Gastroesophageal sphincter (tissue), 4 donors: ENCODE results near the gene BANK1. TPM values are rescaled to one million over a fixed set of nuclear protein-coding genes. Genes with fewer than 3 reads are reported as not detected.

Experiments used
- ATAC-seq: fragments of 150-250 bp; one replicate; pipeline ENCODE4 v1.9.1; 2016; ENCODE audit warnings: mild to moderate bottlenecking, moderate library complexity
- H3K27ac ChIP-seq, 4 donors: fragments of 200-600 bp; sonication (generic) in 3 of 4; 1 replicate in 3 of 4; 2 replicates in 1 of 4; pipeline ENCODE4 v1.5.1; 2016 to 2019
- H3K27me3 ChIP-seq: fragments of 200-600 bp; sonication (generic); one replicate; pipeline ENCODE4 v1.5.1; 2019
- H3K36me3 ChIP-seq, 2 donors: fragments of 200-600 bp; sonication (generic); one replicate each; pipeline ENCODE4 v1.5.1; 2019; ENCODE audit warnings: control low read depth in 1 of 2
- H3K4me1 ChIP-seq, 3 donors: fragments of 200-600 bp; sonication (generic); 1 replicate in 2 of 3; 2 replicates in 1 of 3; pipeline ENCODE4 v1.5.1; 2016 to 2019; ENCODE audit warnings: control low read depth in 2 of 3
- H3K4me3 ChIP-seq, 2 donors: fragments of 200-600 bp; sonication (generic); one replicate each; pipeline ENCODE4 v1.5.1; 2019; ENCODE audit warnings: mild to moderate bottlenecking in 1 of 2, moderate library complexity in 1 of 2
- H3K9me3 ChIP-seq, 3 donors: fragments of 200-600 bp; sonication (generic); one replicate each; pipeline ENCODE4 v1.5.1; 2017 to 2019; ENCODE audit warnings: control low read depth in 2 of 3
- EP300 ChIP-seq: sonication (generic); formaldehyde crosslinking; IDR thresholded peaks from one replicate; pipeline ENCODE4 v1.6.1; 2017; ENCODE audit warnings: antibody characterized with exemption, mild to moderate bottlenecking
- POLR2A ChIP-seq, 2 donors: fragments of 450-650 bp; IDR thresholded peaks; one replicate each; pipeline ENCODE4 v1.6.1; 2017; ENCODE audit warnings: antibody characterized with exemption in 2 of 2, mild to moderate bottlenecking in 2 of 2, moderate library complexity in 1 of 2
- POLR2AphosphoS5 ChIP-seq: sonication (generic); formaldehyde crosslinking; IDR thresholded peaks from one replicate; pipeline ENCODE4 v1.6.1; 2017; ENCODE audit warnings: antibody characterized with exemption
- WGBS, 2 donors: methylation state at CpG; one replicate each; pipeline ENCODE4 v1.1.5; 2018; ENCODE audit warnings: low coverage in 1 of 2; 5-methylcytosine and 5-hydroxymethylcytosine counted together
- total RNA-seq, 4 donors: library from RNA; depleted of rRNA; stranded (reverse); fragments of >200 nt; gene quantifications; one replicate each; pipeline ENCODE4 v1.1.0, GENCODE V29; 2016
- TF ChIP-seq, protein P1 (sequence below), 4 experiments: fragments of 200-600 bp in 2 of 4; fragments of 450-650 bp in 2 of 4; sonication (generic) in 1 of 4; IDR thresholded peaks; one replicate each; pipeline ENCODE4 v1.5.1; 2017 to 2019; ENCODE audit warnings: antibody characterized with exemption in 4 of 4, mild to moderate bottlenecking in 2 of 4, moderate library complexity in 2 of 4

Gene BANK1
- total RNA-seq, 4 donors from 2014 or later: 0.62 to 4.6 (median 0.81) TPM

DNA sequence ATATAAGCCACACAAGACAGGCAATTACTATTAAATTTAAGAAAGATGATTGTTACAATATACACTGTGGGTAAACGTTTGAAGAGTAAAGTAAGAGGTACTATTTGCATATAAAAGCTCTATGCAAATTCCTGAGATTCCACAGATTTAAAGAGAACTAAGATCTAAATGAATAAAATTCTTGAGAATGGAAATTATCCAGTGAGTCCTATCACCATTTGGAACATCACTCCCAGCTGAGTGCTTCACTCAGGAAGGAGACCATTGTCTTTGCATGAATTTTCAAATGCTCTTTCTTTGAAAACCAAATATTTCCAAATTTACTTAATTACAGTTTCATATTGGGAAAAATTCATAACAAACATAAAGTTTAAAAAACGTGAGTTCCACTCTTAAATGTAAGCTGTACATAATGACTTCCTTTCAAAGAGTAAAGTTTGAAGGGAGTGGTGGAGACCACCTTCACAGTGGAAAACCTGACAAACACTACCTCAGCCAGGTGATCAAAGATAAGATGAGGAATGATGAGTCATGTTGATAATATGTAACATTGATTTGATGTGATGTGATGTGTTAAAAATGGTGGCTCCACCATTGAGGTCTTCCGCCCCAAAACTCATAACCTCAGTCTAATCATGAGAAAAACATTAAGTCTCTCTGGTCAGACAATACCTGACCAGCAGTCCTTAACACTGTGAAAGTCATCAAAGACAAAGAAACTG is 159.9 kb downstream of the BANK1 start:
- Histone ChIP-seq H3K4me1 (peaks cover 0 to 3% (median 0%) of the 10 kb centered on the region in 3 donors), H3K27ac (no peak overlapping the region), H3K36me3 (no peaks in the 10 kb centered on the region), H3K27me3 (no peaks in the 10 kb centered on the region), H3K4me3 (no peak overlapping the region), H3K9me3 (no peaks in the 10 kb centered on the region)
- WGBS, 2 donors: 58 to 65% methylated on average over 2 to 3 of the region's 3 CpGs
- no peak for ATAC-seq
- TF ChIP-seq POLR2A (IDR thresholded peaks at IDR 0.05) (no peak), EP300 (no peak), POLR2AphosphoS5 (no peak)
- TF ChIP-seq, protein P1, sequence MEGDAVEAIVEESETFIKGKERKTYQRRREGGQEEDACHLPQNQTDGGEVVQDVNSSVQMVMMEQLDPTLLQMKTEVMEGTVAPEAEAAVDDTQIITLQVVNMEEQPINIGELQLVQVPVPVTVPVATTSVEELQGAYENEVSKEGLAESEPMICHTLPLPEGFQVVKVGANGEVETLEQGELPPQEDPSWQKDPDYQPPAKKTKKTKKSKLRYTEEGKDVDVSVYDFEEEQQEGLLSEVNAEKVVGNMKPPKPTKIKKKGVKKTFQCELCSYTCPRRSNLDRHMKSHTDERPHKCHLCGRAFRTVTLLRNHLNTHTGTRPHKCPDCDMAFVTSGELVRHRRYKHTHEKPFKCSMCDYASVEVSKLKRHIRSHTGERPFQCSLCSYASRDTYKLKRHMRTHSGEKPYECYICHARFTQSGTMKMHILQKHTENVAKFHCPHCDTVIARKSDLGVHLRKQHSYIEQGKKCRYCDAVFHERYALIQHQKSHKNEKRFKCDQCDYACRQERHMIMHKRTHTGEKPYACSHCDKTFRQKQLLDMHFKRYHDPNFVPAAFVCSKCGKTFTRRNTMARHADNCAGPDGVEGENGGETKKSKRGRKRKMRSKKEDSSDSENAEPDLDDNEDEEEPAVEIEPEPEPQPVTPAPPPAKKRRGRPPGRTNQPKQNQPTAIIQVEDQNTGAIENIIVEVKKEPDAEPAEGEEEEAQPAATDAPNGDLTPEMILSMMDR (IDR thresholded peaks at IDR 0.05): no peak

DNA sequence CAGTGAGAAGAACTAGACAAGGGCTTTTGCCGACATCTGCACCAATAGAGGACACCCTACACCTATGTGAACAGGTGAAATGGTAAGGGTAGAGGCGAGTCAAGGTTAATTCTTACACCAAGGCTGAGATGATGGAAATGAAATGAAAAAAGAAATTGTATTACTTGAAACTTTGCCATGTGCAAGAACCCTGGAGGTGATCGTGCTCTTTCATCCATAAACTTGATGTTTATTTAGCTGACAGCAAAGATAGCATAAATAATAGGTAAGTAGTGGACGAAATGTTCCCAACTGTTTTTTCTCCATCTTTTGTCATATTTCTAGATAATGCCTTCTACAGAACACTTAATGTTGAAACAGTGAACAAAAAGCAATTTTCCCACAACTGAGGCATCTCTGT is 162.5 kb downstream of the BANK1 start:
- H3K36me3 ChIP-seq: no peaks in the 10 kb centered on the region
- H3K27me3 ChIP-seq: no peaks in the 10 kb centered on the region
- no peak for ATAC-seq
- 49 to 74% methylated on average over 4 of the region's 4 CpGs for WGBS, 2 donors
- H3K27ac ChIP-seq: no peak overlapping the region
- peaks cover 0 to 3% (median 0%) of the 10 kb centered on the region in 3 donors for H3K4me1 ChIP-seq
- TF ChIP-seq, protein P1 (IDR thresholded peaks at IDR 0.05): no peak
- no peak for TF ChIP-seq POLR2AphosphoS5
- no peak overlapping the region for H3K4me3 ChIP-seq
- H3K9me3 ChIP-seq: no peaks in the 10 kb centered on the region

DNA sequence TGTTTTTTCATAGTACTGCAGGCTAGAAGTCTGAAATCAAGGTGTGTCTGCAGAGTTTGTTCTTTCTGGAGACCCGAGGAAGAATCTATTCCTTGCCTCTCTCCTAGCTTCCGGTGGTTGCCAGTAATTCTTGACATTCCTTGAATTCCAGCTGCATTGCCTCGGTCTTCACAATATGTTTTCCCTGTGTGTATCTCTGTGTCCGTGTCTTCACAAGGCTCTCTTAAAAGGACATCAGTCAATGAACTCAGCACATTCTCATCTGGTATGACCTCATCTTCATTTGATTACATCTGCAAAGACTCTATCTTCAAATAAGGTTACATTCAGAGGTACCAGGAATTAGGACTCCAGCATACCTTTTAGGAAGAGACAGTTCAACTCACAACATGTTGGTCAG is 163.4 kb downstream of the BANK1 start:
- Histone ChIP-seq H3K36me3 (no peaks in the 10 kb centered on the region), H3K4me3 (no peak overlapping the region), H3K9me3 (no peaks in the 10 kb centered on the region), H3K27ac (no peak overlapping the region), H3K4me1 (peaks cover 0 to 3% (median 0%) of the 10 kb centered on the region in 3 donors), H3K27me3 (no peaks in the 10 kb centered on the region)
- no peak for TF ChIP-seq EP300
- no peak for TF ChIP-seq POLR2AphosphoS5
- TF ChIP-seq POLR2A (IDR thresholded peaks at IDR 0.05): no peak
- TF ChIP-seq, protein P1 (IDR thresholded peaks at IDR 0.05): no peak
- WGBS, 2 donors: 0 to 22% methylated on average over 3 to 4 of the region's 4 CpGs
- no peak for ATAC-seq

DNA sequence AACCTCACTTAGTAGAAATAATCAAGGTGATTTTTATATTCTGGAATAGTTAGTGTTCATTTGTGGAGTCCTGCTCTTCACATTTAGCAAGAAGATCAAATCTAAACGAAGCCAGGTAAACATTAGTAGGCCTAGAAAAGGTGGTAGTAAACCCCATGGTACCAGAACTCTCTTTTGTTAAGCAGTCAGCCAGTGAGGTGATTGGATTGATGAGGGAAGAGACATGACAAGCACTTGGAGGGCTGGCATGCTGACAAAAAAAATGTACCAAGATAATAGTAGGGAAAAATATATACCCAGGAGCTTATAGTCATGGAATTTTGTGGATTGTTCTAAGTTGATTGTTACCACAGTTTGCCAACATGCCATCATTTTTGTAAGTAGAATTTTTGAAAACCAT is 163.8 kb downstream of the BANK1 start:
- no peak for TF ChIP-seq POLR2AphosphoS5
- TF ChIP-seq EP300: no peak
- TF ChIP-seq, protein P1 (IDR thresholded peaks at IDR 0.05): no peak
- TF ChIP-seq POLR2A (IDR thresholded peaks at IDR 0.05): no peak
- no peak for ATAC-seq

DNA sequence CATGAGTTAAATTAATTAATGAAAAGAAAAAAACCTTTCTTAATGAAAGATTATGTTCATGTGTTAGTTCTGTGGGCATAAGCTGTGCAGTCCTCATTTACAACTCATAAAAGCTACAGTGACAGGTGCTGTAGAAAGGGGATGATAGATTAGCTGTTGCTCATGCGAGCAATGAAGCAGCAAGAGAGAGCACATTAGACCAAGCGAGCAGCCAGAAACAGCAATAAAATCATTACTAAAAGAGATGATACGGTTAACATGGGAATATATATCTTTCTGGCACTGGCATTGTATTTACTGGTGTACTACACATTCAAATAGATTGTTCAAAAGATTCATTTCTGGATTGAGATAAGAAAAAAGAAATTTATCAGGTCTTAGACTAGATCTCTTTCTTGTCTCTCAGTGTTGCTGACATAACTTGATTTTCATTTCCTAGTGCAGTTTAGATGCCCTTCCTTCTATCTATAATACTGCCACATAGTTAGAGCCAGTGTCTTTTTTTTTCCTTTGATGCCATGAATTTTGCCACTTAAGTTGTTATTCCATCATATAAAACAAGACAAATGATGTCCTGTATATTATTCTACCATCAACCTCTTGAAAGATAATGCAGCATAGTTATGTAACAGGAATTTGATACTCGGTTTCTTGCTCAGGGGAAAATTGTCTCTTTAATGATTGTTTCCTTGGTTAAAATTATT is 164.6 kb downstream of the BANK1 start:
- TF ChIP-seq POLR2AphosphoS5 (no peak), POLR2A (IDR thresholded peaks at IDR 0.05) (no peak), EP300 (no peak)
- TF ChIP-seq, protein P1 (IDR thresholded peaks at IDR 0.05): no peak
- ATAC-seq: no peak
- H3K27ac ChIP-seq: no peak overlapping the region
- no peaks in the 10 kb centered on the region for H3K9me3 ChIP-seq
- H3K4me1 ChIP-seq: peaks cover 0 to 3% (median 0%) of the 10 kb centered on the region in 3 donors
- no peaks in the 10 kb centered on the region for H3K36me3 ChIP-seq
- H3K27me3 ChIP-seq: no peaks in the 10 kb centered on the region
- no peak overlapping the region for H3K4me3 ChIP-seq
- 48 to 51% methylated on average over 4 of the region's 4 CpGs for WGBS, 2 donors

More for the DNA sequence above, 163.8 kb downstream of the BANK1 start:
- no peaks in the 10 kb centered on the region for H3K36me3 ChIP-seq
- H3K9me3 ChIP-seq: no peaks in the 10 kb centered on the region
- no peak overlapping the region for H3K4me3 ChIP-seq
- H3K4me1 ChIP-seq: peaks cover 0 to 3% (median 0%) of the 10 kb centered on the region in 3 donors
- H3K27ac ChIP-seq: no peak overlapping the region
- WGBS, 2 donors: 57 to 63% methylated on average over 1 of the region's 1 CpG
- no peaks in the 10 kb centered on the region for H3K27me3 ChIP-seq
